T-helper 2 cell treated with Interferon-gamma antibody and Interleukin-4, amounts not matched to agents 5 μg/mL and 100 μg/mL, for 36 hours (primary cell): Measurements from ENCODE around the gene NRG3.

ENCODE experiments used
- DNase-seq: peaks from one replicate; pipeline ENCODE4 v3.0.0; 2021; ENCODE audit warnings: low spot score
- H3K27ac Mint-ChIP-seq: one replicate; pipeline ENCODE4 v1.8.0; 2021; ENCODE audit warnings: mild to moderate bottlenecking, mixed read lengths
- H3K27me3 Mint-ChIP-seq: one replicate; pipeline ENCODE4 v1.8.0; 2021; ENCODE audit warnings: low read depth, mixed read lengths
- H3K36me3 Mint-ChIP-seq: one replicate; pipeline ENCODE4 v1.8.0; 2021; ENCODE audit warnings: low read depth, mixed read lengths
- H3K4me1 Mint-ChIP-seq: one replicate; pipeline ENCODE4 v1.8.0; 2021; ENCODE audit warnings: low read depth, mixed read lengths
- H3K4me3 Mint-ChIP-seq: one replicate; pipeline ENCODE4 v1.8.0; 2022; ENCODE audit warnings: mild to moderate bottlenecking, moderate library complexity, mixed read lengths
- H3K9me3 Mint-ChIP-seq: one replicate; pipeline ENCODE4 v1.8.0; 2021; ENCODE audit warnings: mixed read lengths

Gene NRG3

GRCh38 chr10:82543631-82544030 is 668.6 kb downstream of the NRG3 start:
- no peaks in the 10 kb centered on the region for H3K27me3 Mint-ChIP-seq
- no peaks in the 10 kb centered on the region for H3K36me3 Mint-ChIP-seq
- H3K27ac Mint-ChIP-seq, result no peak overlapping the region
- no peak overlapping the region for H3K4me3 Mint-ChIP-seq
- H3K9me3 Mint-ChIP-seq, result peaks cover 35% of the 10 kb centered on the region
- DNase-seq, result no peak
- no peaks in the 10 kb centered on the region for H3K4me1 Mint-ChIP-seq

GRCh38 chr10:82544377-82544776 is 669.4 kb downstream of the NRG3 start:
- Mint-ChIP-seq H3K27ac (no peak overlapping the region), H3K27me3 (no peaks in the 10 kb centered on the region), H3K4me1 (no peaks in the 10 kb centered on the region), H3K4me3 (no peak overlapping the region), H3K36me3 (no peaks in the 10 kb centered on the region), H3K9me3 (peaks cover 35% of the 10 kb centered on the region)
- DNase-seq, result no peak

DNA sequence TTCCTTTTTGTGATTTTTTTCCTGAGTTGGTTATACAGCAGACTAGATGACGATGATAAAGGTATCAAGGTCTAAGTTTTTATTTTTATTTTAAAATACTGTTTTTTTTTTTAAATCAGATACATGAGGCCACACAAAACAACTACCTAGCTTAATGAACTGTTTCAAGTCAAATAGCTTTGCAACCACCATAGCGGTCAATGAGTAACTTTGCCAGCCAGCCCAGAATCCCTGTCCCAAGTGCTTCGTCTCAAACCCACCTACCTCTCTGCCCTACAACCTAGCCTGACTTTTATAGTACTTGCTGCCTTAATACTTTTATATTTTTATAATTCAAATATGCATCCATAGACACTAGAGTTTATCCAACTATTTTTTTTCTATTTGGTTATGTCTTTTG is 676.5 kb downstream of the NRG3 start:
- no peak for DNase-seq
- Mint-ChIP-seq H3K9me3 (peaks cover 11% of the 10 kb centered on the region), H3K36me3 (no peaks in the 10 kb centered on the region), H3K27ac (no peak overlapping the region), H3K27me3 (no peaks in the 10 kb centered on the region), H3K4me1 (no peaks in the 10 kb centered on the region), H3K4me3 (no peak overlapping the region)

- Mint-ChIP-seq H3K27me3 (no peaks in the 10 kb centered on the region), H3K36me3 (no peaks in the 10 kb centered on the region), H3K4me1 (no peaks in the 10 kb centered on the region), H3K9me3 (peaks cover 8% of the 10 kb centered on the region), H3K4me3 (no peak overlapping the region), H3K27ac (no peak overlapping the region)
- no peak for DNase-seq
Observed at GRCh38 chr10:82552267-82552666, 677.3 kb downstream of the NRG3 start.

DNA sequence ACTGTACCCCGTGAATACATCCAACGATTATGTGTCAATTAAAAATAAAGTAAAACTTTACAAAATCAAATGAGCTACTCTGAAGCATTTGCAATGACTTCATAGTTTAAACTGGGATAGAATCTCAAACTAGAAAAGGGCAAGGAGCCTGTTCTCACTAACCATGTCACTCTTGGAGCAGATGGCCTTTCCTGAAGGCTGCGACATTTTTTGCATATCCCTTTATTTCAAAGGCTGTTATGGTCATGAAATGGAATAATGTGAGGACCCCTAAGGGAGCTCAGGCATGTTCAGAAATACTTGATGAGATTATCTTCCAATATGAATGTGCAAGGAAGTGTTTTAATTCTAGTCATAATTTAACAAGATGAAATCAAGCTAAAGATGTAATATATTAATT is 679.4 kb downstream of the NRG3 start:
- peaks cover 6% of the 10 kb centered on the region for H3K9me3 Mint-ChIP-seq
- DNase-seq, result no peak
- no peaks in the 10 kb centered on the region for H3K4me1 Mint-ChIP-seq
- no peaks in the 10 kb centered on the region for H3K27me3 Mint-ChIP-seq
- H3K4me3 Mint-ChIP-seq, result no peak overlapping the region
- H3K36me3 Mint-ChIP-seq, result no peaks in the 10 kb centered on the region
- H3K27ac Mint-ChIP-seq, result no peak overlapping the region

DNA sequence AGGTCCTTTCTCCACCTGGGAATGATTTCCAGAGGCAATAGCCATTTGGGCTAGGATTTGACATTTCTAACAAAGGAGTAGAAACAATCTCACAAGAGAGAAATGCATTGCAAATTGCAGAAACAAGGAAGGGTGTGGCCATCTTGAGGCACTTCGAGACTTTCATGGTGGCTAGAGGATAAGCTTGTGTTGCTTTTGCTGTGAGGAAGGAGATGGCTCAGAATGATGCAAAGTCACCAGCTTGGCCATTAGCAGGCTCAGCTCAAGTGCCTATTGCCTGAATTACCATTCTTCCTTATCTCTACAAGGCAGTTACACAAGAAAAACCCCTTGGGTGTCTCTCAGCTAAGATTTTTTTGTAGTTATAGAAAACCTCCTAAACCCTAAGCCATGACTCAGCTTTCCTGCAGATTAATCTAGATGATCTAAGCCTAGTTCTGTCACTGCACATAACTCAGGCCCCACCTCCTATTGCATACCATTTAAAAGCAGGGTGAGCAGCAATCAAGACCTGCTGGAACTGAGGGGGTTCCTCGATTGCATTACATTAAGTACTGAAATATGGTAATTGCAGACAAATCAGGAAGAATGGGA is 683.1 kb downstream of the NRG3 start:
- H3K36me3 Mint-ChIP-seq, result no peaks in the 10 kb centered on the region
- no peaks in the 10 kb centered on the region for H3K27me3 Mint-ChIP-seq
- H3K27ac Mint-ChIP-seq, result no peak overlapping the region
- H3K9me3 Mint-ChIP-seq, result peaks cover 15% of the 10 kb centered on the region
- no peak overlapping the region for H3K4me3 Mint-ChIP-seq
- no peaks in the 10 kb centered on the region for H3K4me1 Mint-ChIP-seq
- no peak for DNase-seq

DNA sequence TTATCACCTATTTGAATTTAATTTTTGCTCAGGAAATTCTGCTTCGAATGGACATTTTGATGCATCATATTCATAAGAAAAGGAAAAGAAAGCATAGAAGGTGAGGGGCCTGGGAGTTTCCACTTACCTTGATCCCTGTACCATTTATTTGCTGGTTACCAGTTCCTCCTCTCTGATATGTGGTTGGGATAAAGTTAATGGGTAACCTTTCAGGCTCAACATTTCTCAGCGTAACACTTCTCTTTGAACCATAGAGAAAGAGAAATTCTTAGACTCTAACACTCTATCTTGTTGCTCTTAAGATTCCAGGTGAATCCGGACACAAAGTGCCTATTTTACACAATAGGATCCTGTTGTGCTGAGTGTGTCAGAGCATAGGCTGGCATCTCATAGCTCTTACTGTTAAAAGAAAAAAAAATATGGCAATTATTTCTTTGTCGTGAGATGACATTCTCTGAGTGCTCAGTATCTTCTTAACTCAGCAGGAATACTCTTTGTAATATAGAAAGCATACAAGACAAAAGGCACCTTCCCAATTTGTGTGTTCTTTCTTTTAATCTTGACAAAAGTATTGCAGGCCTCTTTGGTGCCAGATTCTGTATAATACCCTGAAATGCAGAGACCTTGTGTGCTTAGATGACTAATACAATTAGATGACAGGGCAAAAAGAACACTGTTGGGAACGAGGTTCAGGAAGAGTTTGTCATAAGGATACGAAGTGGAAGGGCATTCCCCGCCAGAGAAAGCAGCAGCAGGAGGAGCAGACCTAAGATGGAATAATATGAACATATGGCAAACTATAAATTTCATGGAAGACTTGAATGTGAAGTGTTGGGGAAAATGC is 689.6 kb downstream of the NRG3 start:
- Mint-ChIP-seq H3K4me3 (no peak overlapping the region), H3K9me3 (peaks cover 12% of the 10 kb centered on the region), H3K27me3 (no peaks in the 10 kb centered on the region), H3K4me1 (no peaks in the 10 kb centered on the region), H3K27ac (no peak overlapping the region), H3K36me3 (no peaks in the 10 kb centered on the region)
- no peak for DNase-seq

DNA sequence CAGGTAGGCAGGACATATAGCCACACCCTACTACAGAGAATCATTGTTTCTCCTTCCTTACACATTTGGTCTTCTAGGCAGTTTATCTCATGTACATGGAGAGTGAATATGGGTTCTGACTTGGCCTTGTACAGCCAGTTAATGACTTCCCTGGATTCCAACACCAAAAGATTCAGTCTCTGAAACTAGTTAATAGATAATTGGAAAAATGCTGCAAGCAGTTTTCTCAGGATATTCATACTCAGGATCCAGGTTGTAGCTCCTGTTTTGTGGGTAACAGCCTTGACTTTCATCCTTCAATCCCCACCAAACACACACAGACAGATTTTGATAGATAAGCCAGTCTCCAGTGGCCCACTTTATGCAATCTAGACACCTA is 690.2 kb downstream of the NRG3 start:
- H3K27me3 Mint-ChIP-seq, result no peaks in the 10 kb centered on the region
- H3K4me1 Mint-ChIP-seq, result no peaks in the 10 kb centered on the region
- no peak for DNase-seq
- H3K4me3 Mint-ChIP-seq, result no peak overlapping the region
- peaks cover 15% of the 10 kb centered on the region for H3K9me3 Mint-ChIP-seq
- no peaks in the 10 kb centered on the region for H3K36me3 Mint-ChIP-seq
- no peak overlapping the region for H3K27ac Mint-ChIP-seq

GRCh38 chr10:82572744-82573143 is 697.8 kb downstream of the NRG3 start:
- Mint-ChIP-seq H3K9me3 (peaks cover 8% of the 10 kb centered on the region), H3K36me3 (no peaks in the 10 kb centered on the region), H3K4me3 (no peak overlapping the region), H3K4me1 (no peaks in the 10 kb centered on the region), H3K27ac (no peak overlapping the region), H3K27me3 (no peaks in the 10 kb centered on the region)
- no peak for DNase-seq

DNA sequence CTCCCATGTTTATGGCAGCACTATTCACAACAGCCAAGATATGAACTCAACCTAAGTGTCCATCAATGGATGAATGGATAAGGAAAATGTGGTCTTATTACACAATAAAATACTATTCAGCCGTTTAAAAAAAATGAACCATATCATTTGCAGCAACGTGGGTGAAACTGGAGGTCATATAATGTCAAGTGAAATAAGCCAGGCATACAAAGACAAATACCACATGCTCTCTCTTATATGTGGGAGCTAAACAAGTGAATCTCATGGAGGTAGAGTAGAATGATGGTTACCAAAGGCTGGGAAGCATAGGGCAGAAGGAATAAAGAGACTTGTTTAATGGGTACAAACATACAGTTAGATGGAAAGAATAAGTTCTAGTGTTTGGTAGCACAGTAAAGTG is 699.1 kb downstream of the NRG3 start:
- Mint-ChIP-seq H3K27ac (no peak overlapping the region), H3K4me1 (no peaks in the 10 kb centered on the region), H3K27me3 (no peaks in the 10 kb centered on the region), H3K9me3 (peaks cover 8% of the 10 kb centered on the region), H3K4me3 (no peak overlapping the region), H3K36me3 (no peaks in the 10 kb centered on the region)
- DNase-seq, result no peak

DNA sequence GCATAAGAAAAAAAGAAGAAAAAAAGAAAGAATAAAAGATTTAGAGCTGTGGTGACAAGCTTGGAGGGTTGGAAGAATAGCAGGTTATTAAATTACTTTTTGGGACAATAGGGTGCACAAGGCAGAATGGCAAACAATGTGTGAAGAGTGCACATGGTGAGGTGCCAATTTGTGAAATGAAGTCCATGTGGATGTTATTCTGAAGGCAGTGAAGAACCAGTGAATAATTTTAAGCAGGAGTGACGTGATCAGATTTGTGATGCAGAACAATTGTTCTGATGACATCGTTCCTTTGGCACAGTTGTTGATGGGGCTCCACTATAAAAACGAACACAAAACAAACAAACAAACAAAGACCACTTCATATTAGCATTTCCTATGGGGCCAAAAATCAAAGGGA is 700.3 kb downstream of the NRG3 start:
- Mint-ChIP-seq H3K27ac (no peak overlapping the region), H3K36me3 (no peaks in the 10 kb centered on the region), H3K9me3 (peaks cover 4% of the 10 kb centered on the region), H3K27me3 (no peaks in the 10 kb centered on the region), H3K4me3 (no peak overlapping the region), H3K4me1 (no peaks in the 10 kb centered on the region)
- DNase-seq, result no peak

- Mint-ChIP-seq H3K36me3 (no peaks in the 10 kb centered on the region), H3K27ac (no peak overlapping the region), H3K9me3 (peaks cover 4% of the 10 kb centered on the region), H3K27me3 (no peaks in the 10 kb centered on the region), H3K4me3 (no peak overlapping the region), H3K4me1 (no peaks in the 10 kb centered on the region)
- no peak for DNase-seq
Observed at GRCh38 chr10:82576093-82576492, 701.1 kb downstream of the NRG3 start.

DNA sequence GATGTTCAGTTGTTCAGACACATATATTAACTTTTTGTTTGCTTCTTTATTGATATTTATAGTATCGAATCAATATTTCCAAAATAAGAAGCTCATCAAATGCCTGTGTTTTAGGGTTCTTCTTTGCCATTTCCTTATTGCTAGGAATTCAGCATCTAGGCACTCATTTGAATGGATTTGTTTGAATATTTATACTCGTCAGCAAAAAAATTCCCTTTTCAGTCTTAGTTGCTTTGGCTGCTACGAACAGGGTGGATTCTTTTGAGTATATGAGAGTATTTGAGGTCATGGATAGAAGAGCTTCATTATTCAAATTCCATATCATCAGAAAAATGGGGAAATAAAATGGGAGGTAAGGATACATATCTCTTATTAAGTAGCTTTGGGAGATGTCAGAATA is 706.9 kb downstream of the NRG3 start:
- H3K4me3 Mint-ChIP-seq, result no peak overlapping the region
- H3K27me3 Mint-ChIP-seq, result no peaks in the 10 kb centered on the region
- no peaks in the 10 kb centered on the region for H3K36me3 Mint-ChIP-seq
- no peaks in the 10 kb centered on the region for H3K4me1 Mint-ChIP-seq
- no peak for DNase-seq
- H3K9me3 Mint-ChIP-seq, result peaks cover 5% of the 10 kb centered on the region
- H3K27ac Mint-ChIP-seq, result no peak overlapping the region

- H3K27me3 Mint-ChIP-seq, result no peaks in the 10 kb centered on the region
- no peak for DNase-seq
- H3K9me3 Mint-ChIP-seq, result peaks cover 10% of the 10 kb centered on the region
- no peak overlapping the region for H3K27ac Mint-ChIP-seq
- H3K4me1 Mint-ChIP-seq, result no peaks in the 10 kb centered on the region
- H3K4me3 Mint-ChIP-seq, result no peak overlapping the region
- H3K36me3 Mint-ChIP-seq, result no peaks in the 10 kb centered on the region
Observed at GRCh38 chr10:82591421-82591820, 716.4 kb downstream of the NRG3 start.

DNA sequence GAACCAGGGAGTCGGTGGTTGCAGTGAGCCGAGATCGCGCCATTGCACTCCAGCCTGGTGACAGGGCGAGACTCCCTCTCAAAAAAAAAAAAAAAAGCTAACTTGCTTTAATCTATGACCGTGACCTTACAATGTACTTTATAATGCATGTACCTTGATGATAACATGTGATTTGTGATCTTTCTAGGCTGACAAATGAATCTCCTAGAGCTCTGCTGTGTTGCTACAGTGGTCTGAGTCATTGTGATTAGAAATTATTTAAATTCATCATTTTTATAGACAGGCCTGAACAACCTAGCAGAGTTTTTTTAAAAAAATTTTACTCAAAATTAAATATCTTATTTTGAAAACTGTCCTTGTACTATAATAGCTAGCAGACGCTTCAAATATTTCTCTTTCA is 722.8 kb downstream of the NRG3 start:
- H3K4me1 Mint-ChIP-seq, result no peaks in the 10 kb centered on the region
- H3K36me3 Mint-ChIP-seq, result no peaks in the 10 kb centered on the region
- H3K9me3 Mint-ChIP-seq, result peaks cover 18% of the 10 kb centered on the region
- no peaks in the 10 kb centered on the region for H3K27me3 Mint-ChIP-seq
- H3K27ac Mint-ChIP-seq, result no peak overlapping the region
- no peak overlapping the region for H3K4me3 Mint-ChIP-seq
- DNase-seq, result no peak
